DOHH2 (cell line): Measurements from ENCODE around the gene MADD.

ENCODE experiments used
- EZH2phosphoT487 ChIP-seq: fragments of 200-600 bp; sonication (generic); IDR thresholded peaks from 2 replicates; pipeline ENCODE4 v1.6.1; 2017; ENCODE audit warnings: borderline replicate concordance, mild to moderate bottlenecking, antibody characterized with exemption, low read length, moderate library complexity, mixed read lengths
- TF ChIP-seq, protein P1 (sequence below): fragments of 200-600 bp; sonication (generic); IDR thresholded peaks from one replicate; pipeline ENCODE4 v1.5.1; 2014; ENCODE audit warnings: antibody characterized with exemption, mild to moderate bottlenecking, low read depth, low read length; ENCODE audit not compliant: poor library complexity, severe bottlenecking

DNA sequence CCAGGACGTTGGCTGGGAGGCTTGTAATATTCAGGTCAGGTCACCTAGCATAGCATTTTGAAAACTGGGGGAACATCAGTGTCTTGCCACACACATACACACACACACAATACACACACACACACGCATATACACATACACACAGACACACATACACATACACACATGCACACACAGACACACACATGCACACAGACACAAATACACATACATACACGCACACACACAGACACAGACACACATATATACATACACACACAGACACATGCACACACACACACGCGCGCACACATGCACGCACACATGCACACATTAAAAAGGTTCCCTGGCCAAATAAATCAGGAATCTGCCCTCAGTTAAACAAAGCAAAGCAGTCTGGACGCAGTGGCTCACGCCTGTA, 70.1 kb downstream of the MADD start:
- TF ChIP-seq, protein P1, sequence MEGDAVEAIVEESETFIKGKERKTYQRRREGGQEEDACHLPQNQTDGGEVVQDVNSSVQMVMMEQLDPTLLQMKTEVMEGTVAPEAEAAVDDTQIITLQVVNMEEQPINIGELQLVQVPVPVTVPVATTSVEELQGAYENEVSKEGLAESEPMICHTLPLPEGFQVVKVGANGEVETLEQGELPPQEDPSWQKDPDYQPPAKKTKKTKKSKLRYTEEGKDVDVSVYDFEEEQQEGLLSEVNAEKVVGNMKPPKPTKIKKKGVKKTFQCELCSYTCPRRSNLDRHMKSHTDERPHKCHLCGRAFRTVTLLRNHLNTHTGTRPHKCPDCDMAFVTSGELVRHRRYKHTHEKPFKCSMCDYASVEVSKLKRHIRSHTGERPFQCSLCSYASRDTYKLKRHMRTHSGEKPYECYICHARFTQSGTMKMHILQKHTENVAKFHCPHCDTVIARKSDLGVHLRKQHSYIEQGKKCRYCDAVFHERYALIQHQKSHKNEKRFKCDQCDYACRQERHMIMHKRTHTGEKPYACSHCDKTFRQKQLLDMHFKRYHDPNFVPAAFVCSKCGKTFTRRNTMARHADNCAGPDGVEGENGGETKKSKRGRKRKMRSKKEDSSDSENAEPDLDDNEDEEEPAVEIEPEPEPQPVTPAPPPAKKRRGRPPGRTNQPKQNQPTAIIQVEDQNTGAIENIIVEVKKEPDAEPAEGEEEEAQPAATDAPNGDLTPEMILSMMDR: no peak
- no peak for TF ChIP-seq EZH2phosphoT487
